PC-3 (cell line): Measurements from ENCODE around the gene CCNG2.

Experiments
- CTCF ChIP-seq: fragments of 300-600 bp; sonication (generic); conservative IDR thresholded peaks from 2 replicates; pipeline ENCODE4 v1.5.1; 2017; ENCODE audit warnings: antibody characterized with exemption, low read depth, mild to moderate bottlenecking, low read length
- EZH2 ChIP-seq: fragments of 300-600 bp; sonication (generic); IDR thresholded peaks from one replicate; pipeline ENCODE4 v1.6.1; 2017; ENCODE audit warnings: antibody characterized with exemption, mild to moderate bottlenecking, low read length; ENCODE audit not compliant: unreplicated experiment

DNA sequence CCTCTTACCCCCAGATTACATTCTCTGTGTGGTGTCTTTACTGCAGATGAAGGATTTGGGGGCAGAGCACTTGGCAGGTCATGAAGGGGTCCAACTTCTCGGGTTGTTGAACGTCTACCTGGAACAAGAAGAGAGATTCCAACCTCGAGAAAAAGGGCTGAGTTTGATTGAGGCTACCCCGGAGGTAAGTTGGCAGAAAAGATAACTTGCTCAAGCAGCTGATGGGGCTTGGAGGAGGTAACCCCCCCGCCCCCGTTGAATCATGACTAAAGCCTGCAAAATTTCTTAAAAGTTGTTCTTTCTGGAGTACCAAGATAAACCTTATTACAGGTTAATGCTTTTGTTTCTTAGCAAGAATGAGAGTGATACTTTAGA is 1.5 kb downstream of the CCNG2 start:
- no peak for TF ChIP-seq CTCF
- TF ChIP-seq EZH2, result no peak
